A673 (cell line): Measurements from ENCODE around the gene ST6GALNAC2. TPM values are rescaled to one million over a fixed set of nuclear protein-coding genes. Genes with fewer than 3 reads are reported as not detected.

Experiments used
- BruUV-seq: library from RNA; stranded (reverse); fragments of 400-500 nt; replicated peaks from 2 replicates; lab custom pipeline; 2021; lab: Mats Ljungman, UMichigan
- CTCF ChIA-PET: fragments of 300-600 bp; sonication (Branson Sonifier 250); formaldehyde crosslinking; loops from one replicate; lab custom pipeline; 2022; ENCODE audit warnings: antibody characterized with exemption; lab: Charles Lee
- POLR2A ChIA-PET: fragments of 300-600 bp; sonication (Branson Sonifier 250); formaldehyde crosslinking; loops from one replicate; lab custom pipeline; 2022; ENCODE audit warnings: antibody characterized with exemption; ENCODE audit not compliant: low non-redundant PET; lab: Charles Lee
- DNase-seq: peaks from one replicate; pipeline ENCODE4 v3.0.0-alpha.2; 2015; ENCODE audit warnings: low spot score
- H3K27ac ChIP-seq: fragments of 200-600 bp; sonication (generic); 2 replicates; pipeline ENCODE4 v1.5.1; 2016; ENCODE audit warnings: mixed run types, low read depth, mild to moderate bottlenecking, mixed read lengths, antibody characterized with exemption, low read length; ENCODE audit not compliant: poor library complexity, severe bottlenecking
- H3K27me3 ChIP-seq: fragments of 200-600 bp; sonication (generic); replicated peaks from 2 replicates; pipeline ENCODE4 v1.6.1; 2017; ENCODE audit warnings: mixed run types, low read depth, mild to moderate bottlenecking, mixed read lengths, antibody characterized with exemption, low read length; ENCODE audit not compliant: insufficient read depth, poor library complexity
- H3K36me3 ChIP-seq: fragments of 200-600 bp; sonication (generic); 2 replicates; pipeline ENCODE4 v1.6.1; 2016; ENCODE audit warnings: mixed run types, mild to moderate bottlenecking, mixed read lengths, antibody characterized with exemption, low read length; ENCODE audit not compliant: insufficient read depth, poor library complexity, severe bottlenecking
- H3K4me1 ChIP-seq: fragments of 200-600 bp; sonication (generic); 2 replicates; pipeline ENCODE4 v1.6.1; 2017; ENCODE audit warnings: mixed run types, mild to moderate bottlenecking, mixed read lengths, antibody characterized with exemption, low read length; ENCODE audit not compliant: insufficient read depth, poor library complexity, severe bottlenecking
- H3K4me3 ChIP-seq: fragments of 200-600 bp; sonication (generic); 2 replicates; pipeline ENCODE4 v1.5.1; 2016; ENCODE audit warnings: low read depth, mixed run types, mild to moderate bottlenecking, mixed read lengths, low read length; ENCODE audit not compliant: poor library complexity, severe bottlenecking
- H3K9me3 ChIP-seq: fragments of 200-600 bp; sonication (generic); 2 replicates; pipeline ENCODE4 v1.6.1; 2016; ENCODE audit warnings: mixed run types, low read depth, mild to moderate bottlenecking, mixed read lengths, antibody characterized with exemption, low read length; ENCODE audit not compliant: poor library complexity, severe bottlenecking
- CTCF ChIP-seq: fragments of 300-800, 200-600 bp; sonication (generic); conservative IDR thresholded peaks from 2 replicates; pipeline ENCODE4 v1.5.1; 2017; ENCODE audit warnings: low read depth, mild to moderate bottlenecking, antibody characterized with exemption, low read length, moderate library complexity, mixed read lengths
- EZH2 ChIP-seq: fragments of 200-600 bp; sonication (generic); IDR thresholded peaks from 2 replicates; pipeline ENCODE4 v1.6.1; 2017; ENCODE audit warnings: borderline replicate concordance, low read depth, mild to moderate bottlenecking, mixed read lengths, antibody characterized with exemption, low read length; ENCODE audit not compliant: poor library complexity, severe bottlenecking
- intact Hi-C: fragments of 100-400 bp; cut with micrococcal nuclease; formaldehyde crosslinking; loops from one replicate; pipeline ENCODE4 v1.10.0; 2022; ENCODE audit not compliant: unreplicated experiment
- total RNA-seq: library from RNA; stranded (reverse); gene quantifications from 2 replicates; pipeline ENCODE4 v1.2.3, GENCODE V29; 2021

Gene ST6GALNAC2
- total RNA-seq, 1 experiment from 2014 or later: not detected

- BruUV-seq: no TSS peak
- no peaks in the 10 kb centered on the region for H3K36me3 ChIP-seq
- no peaks in the 10 kb centered on the region for H3K4me1 ChIP-seq
- CTCF ChIA-PET: interaction anchor here (0.7 kb wide), 1 partner anchor 125 kb away, joined by 11 read pairs; no protein-coding TSS in a partner anchor
- H3K27me3 ChIP-seq: no peaks in the 10 kb centered on the region
- no peaks in the 10 kb centered on the region for H3K9me3 ChIP-seq
- POLR2A ChIA-PET: no interaction called here
- TF ChIP-seq CTCF (no peak), EZH2 (no peak)
- no peak overlapping the region for H3K27ac ChIP-seq
- H3K4me3 ChIP-seq: no peak overlapping the region
- intact Hi-C loops: no loop called here
- no peak for DNase-seq
These were observed 7.8 kb downstream of the ST6GALNAC2 start for GRCh38 chr17:76577876-76578275.

- intact Hi-C loops: no loop called here
- no peak for DNase-seq
- Histone ChIP-seq H3K9me3 (no peaks in the 10 kb centered on the region), H3K27ac (no peak overlapping the region), H3K4me3 (no peak overlapping the region), H3K4me1 (no peaks in the 10 kb centered on the region), H3K36me3 (no peaks in the 10 kb centered on the region), H3K27me3 (no peaks in the 10 kb centered on the region)
- no TSS peak for BruUV-seq
- ChIA-PET POLR2A (no interaction called here), CTCF (no interaction called here)
- TF ChIP-seq CTCF (no peak), EZH2 (no peak)
These were observed 9.5 kb downstream of the ST6GALNAC2 start for GRCh38 chr17:76576189-76576588.

GRCh38 chr17:76575570-76575969 is 10.1 kb downstream of the ST6GALNAC2 start:
- ChIA-PET CTCF (no interaction called here), POLR2A (no interaction called here)
- no peak overlapping the region for H3K4me3 ChIP-seq
- no peak for DNase-seq
- TF ChIP-seq CTCF (no peak), EZH2 (no peak)
- H3K4me1 ChIP-seq: no peaks in the 10 kb centered on the region
- intact Hi-C loops: no loop called here
- BruUV-seq: no TSS peak
- no peaks in the 10 kb centered on the region for H3K27me3 ChIP-seq
- no peaks in the 10 kb centered on the region for H3K9me3 ChIP-seq
- no peaks in the 10 kb centered on the region for H3K36me3 ChIP-seq
- no peak overlapping the region for H3K27ac ChIP-seq
